Measurements from ENCODE around the gene TRPV3.
"Not testable (repeated sequence)": the region's sequence is repeated elsewhere in the genome, so short reads cannot be mapped to it uniquely, and the experiment has no call there.

The TRPV3 gene

DNA sequence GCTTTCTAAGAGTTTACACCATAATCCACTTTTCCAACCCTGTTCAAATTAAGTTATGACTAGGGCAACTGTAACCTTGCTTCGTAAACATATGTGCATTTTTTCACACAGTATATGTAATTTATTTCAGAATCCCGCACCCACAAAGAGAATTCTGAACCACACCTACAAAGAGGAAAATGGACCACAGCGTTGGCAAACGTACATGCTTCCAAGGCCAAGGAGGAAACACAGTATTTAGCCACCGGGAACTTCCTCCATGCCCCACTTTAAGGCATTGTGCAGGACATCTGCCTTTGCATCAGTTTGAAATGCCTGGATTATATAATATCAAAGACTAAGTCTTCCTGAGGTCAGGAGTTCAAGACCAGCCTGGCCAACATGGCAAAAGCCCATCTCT, 88.1 kb downstream of the TRPV3 start:
- DNase-seq: no peak

DNA sequence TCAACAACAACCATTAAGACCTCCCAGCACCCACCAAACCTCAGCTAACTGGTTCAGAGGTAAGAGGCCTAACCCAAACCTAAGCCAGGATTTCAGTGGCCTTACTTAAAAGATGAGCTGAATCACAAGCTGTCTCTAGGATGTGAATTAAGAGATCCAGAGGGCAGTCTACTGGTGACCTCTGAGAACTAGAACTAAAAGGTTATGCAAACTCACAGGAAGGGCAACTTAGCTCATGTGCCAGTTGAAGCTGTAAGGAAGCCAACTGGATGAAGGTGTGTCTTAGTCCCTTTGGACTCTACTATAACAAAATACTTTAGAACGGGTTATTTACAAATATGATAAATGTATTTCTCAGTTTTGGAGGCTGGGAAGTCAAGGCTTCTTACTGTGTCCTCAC, 91.3 kb downstream of the TRPV3 start:
- DNase-seq: not testable (repeated sequence)

Measured in NCI-H1436 treated with DMSO at 0.1 percent for 48 hours (cell line).